WTC11 (cell line): ENCODE measurements around the gene COL5A1. TPM values are rescaled to one million over a fixed set of nuclear protein-coding genes. Genes with fewer than 3 reads are reported as not detected.
A peak's percentile ranks its signal among the peaks of the same experiment; 100 is the strongest.

Source experiments
- ATAC-seq: fragments of 200-7000 bp; cut with Tn5 transposase; 2 replicates; pipeline ENCODE4 v1.10.0; 2021; ENCODE audit warnings: mild to moderate bottlenecking, moderate library complexity
- CTCF ChIA-PET: fragments of 300-600 bp; sonication (Branson Sonifier 250); formaldehyde crosslinking; loops from one replicate; lab custom pipeline; 2021; ENCODE audit warnings: antibody characterized with exemption; lab: Charles Lee
- POLR2A ChIA-PET: fragments of 350-600 bp; sonication (Branson Sonifier 250); formaldehyde crosslinking; loops from one replicate; lab custom pipeline; 2021; ENCODE audit warnings: antibody characterized with exemption; lab: Charles Lee
- DNase-seq: peaks from one replicate; pipeline ENCODE4 v3.0.0; 2021; ENCODE audit warnings: low spot score
- H3K27ac Mint-ChIP-seq: 2 replicates; pipeline ENCODE4 v1.8.0; 2021; ENCODE audit warnings: mixed read lengths
- H3K27me3 Mint-ChIP-seq: 2 replicates; pipeline ENCODE4 v1.8.0; 2021; ENCODE audit warnings: low read depth, mild to moderate bottlenecking, moderate library complexity, mixed read lengths
- H3K36me3 Mint-ChIP-seq: 2 replicates; pipeline ENCODE4 v1.8.0; 2021; ENCODE audit warnings: mixed read lengths
- H3K4me1 Mint-ChIP-seq: 2 replicates; pipeline ENCODE4 v1.8.0; 2022; ENCODE audit warnings: mixed read lengths
- H3K4me3 Mint-ChIP-seq: 2 replicates; pipeline ENCODE4 v1.8.0; 2021; ENCODE audit warnings: mild to moderate bottlenecking, moderate library complexity, mixed read lengths
- H3K9me3 Mint-ChIP-seq: 2 replicates; pipeline ENCODE4 v1.8.0; 2021; ENCODE audit warnings: mixed read lengths
- AR ChIP-seq: fragments of 250-450 bp; sonication (Bioruptor Pico); IDR thresholded peaks from 2 replicates; pipeline ENCODE4 v1.9.0; 2021; ENCODE audit warnings: mild to moderate bottlenecking
- ATF3 ChIP-seq: sonication (generic); formaldehyde crosslinking; conservative IDR thresholded peaks from 2 replicates; pipeline ENCODE4 v1.8.1; 2022; ENCODE audit warnings: mild to moderate bottlenecking, missing genetic modification reagents
- CBFB ChIP-seq: sonication (generic); formaldehyde crosslinking; IDR thresholded peaks from 2 replicates; pipeline ENCODE4 v1.8.1; 2022; ENCODE audit warnings: mild to moderate bottlenecking, low read depth, missing genetic modification reagents
- CREB1 ChIP-seq: sonication (generic); formaldehyde crosslinking; IDR thresholded peaks from 2 replicates; pipeline ENCODE4 v1.8.0; 2023; ENCODE audit warnings: mild to moderate bottlenecking, missing genetic modification reagents
- CREM ChIP-seq: sonication (generic); formaldehyde crosslinking; IDR thresholded peaks from 2 replicates; pipeline ENCODE4 v1.8.1; 2022; ENCODE audit warnings: mild to moderate bottlenecking, missing genetic modification reagents, moderate library complexity
- ELF4 ChIP-seq: sonication (generic); formaldehyde crosslinking; IDR thresholded peaks from 2 replicates; pipeline ENCODE4 v1.8.1; 2022; ENCODE audit warnings: low read depth, mild to moderate bottlenecking, moderate library complexity, missing genetic modification reagents
- ERG ChIP-seq: fragments of 250-450 bp; sonication (Bioruptor Pico); IDR thresholded peaks from 2 replicates; pipeline ENCODE4 v1.8.0; 2021; ENCODE audit warnings: mild to moderate bottlenecking
- ESRRA ChIP-seq: sonication (generic); formaldehyde crosslinking; IDR thresholded peaks from 2 replicates; pipeline ENCODE4 v1.8.1; 2022; ENCODE audit warnings: mild to moderate bottlenecking, missing genetic modification reagents, borderline replicate concordance
- FOXJ3 ChIP-seq: sonication (generic); formaldehyde crosslinking; IDR thresholded peaks from 2 replicates; pipeline ENCODE4 v1.9.0; 2021; ENCODE audit warnings: missing genetic modification reagents, mild to moderate bottlenecking, borderline replicate concordance
- FOXP1 ChIP-seq: sonication (generic); formaldehyde crosslinking; IDR thresholded peaks from 2 replicates; pipeline ENCODE4 v1.8.0; 2022; ENCODE audit warnings: missing genetic modification reagents, mild to moderate bottlenecking, moderate library complexity, borderline replicate concordance
- GRHL2 ChIP-seq: fragments of 250-450 bp; sonication (Bioruptor Pico); IDR thresholded peaks from 2 replicates; pipeline ENCODE4 v1.8.0; 2022; ENCODE audit warnings: mild to moderate bottlenecking, moderate library complexity; ENCODE audit not compliant: insufficient replicate concordance, severe bottlenecking
- IRF1 ChIP-seq: sonication (generic); formaldehyde crosslinking; IDR thresholded peaks from 2 replicates; pipeline ENCODE4 v1.8.0; 2023; ENCODE audit warnings: missing genetic modification reagents
- IRF2 ChIP-seq: sonication (generic); formaldehyde crosslinking; IDR thresholded peaks from 2 replicates; pipeline ENCODE4 v1.8.0; 2022; ENCODE audit warnings: low read depth, missing genetic modification reagents, borderline replicate concordance
- KAT7 ChIP-seq: sonication (generic); formaldehyde crosslinking; IDR thresholded peaks from 2 replicates; pipeline ENCODE4 v1.8.1; 2023; ENCODE audit warnings: missing genetic modification reagents, mild to moderate bottlenecking, borderline replicate concordance
- MXD4 ChIP-seq: fragments of 250-450 bp; sonication (Bioruptor Pico); IDR thresholded peaks from 2 replicates; pipeline ENCODE4 v1.8.0; 2021; ENCODE audit warnings: mild to moderate bottlenecking, moderate library complexity, borderline replicate concordance
- OVOL2 ChIP-seq: fragments of 250-450 bp; sonication (Bioruptor Pico); IDR thresholded peaks from 2 replicates; pipeline ENCODE4 v1.9.0; 2021; ENCODE audit warnings: mild to moderate bottlenecking, borderline replicate concordance
- PREB ChIP-seq: sonication (generic); formaldehyde crosslinking; IDR thresholded peaks from 2 replicates; pipeline ENCODE4 v1.8.1; 2022; ENCODE audit warnings: mild to moderate bottlenecking, missing genetic modification reagents, moderate library complexity, borderline replicate concordance
- RELA ChIP-seq: sonication (generic); formaldehyde crosslinking; IDR thresholded peaks from 2 replicates; pipeline ENCODE4 v1.8.1; 2022; ENCODE audit warnings: missing genetic modification reagents, mild to moderate bottlenecking, borderline replicate concordance
- TEAD1 ChIP-seq: sonication (generic); formaldehyde crosslinking; IDR thresholded peaks from 2 replicates; pipeline ENCODE4 v1.8.0; 2022; ENCODE audit warnings: mild to moderate bottlenecking, missing genetic modification reagents
- ZNF138 ChIP-seq: sonication (generic); formaldehyde crosslinking; conservative IDR thresholded peaks from 2 replicates; pipeline ENCODE4 v1.8.1; 2022; ENCODE audit warnings: mild to moderate bottlenecking, moderate library complexity, missing genetic modification reagents
- ZNF396 ChIP-seq: fragments of 250-450 bp; sonication (Bioruptor Pico); IDR thresholded peaks from 2 replicates; pipeline ENCODE4 v1.8.0; 2021; ENCODE audit warnings: mild to moderate bottlenecking, moderate library complexity, borderline replicate concordance
- total RNA-seq: library from RNA; stranded (reverse); gene quantifications from 3 replicates; pipeline ENCODE4 v1.2.3, GENCODE V29; 2021
- TF ChIP-seq, protein P1 (sequence below): fragments of 250-450 bp; sonication (Bioruptor Pico); IDR thresholded peaks from 2 replicates; pipeline ENCODE4 v1.9.0; 2021; ENCODE audit warnings: mild to moderate bottlenecking
- TF ChIP-seq, protein P2 (sequence below): sonication (generic); formaldehyde crosslinking; IDR thresholded peaks from 2 replicates; pipeline ENCODE4 v1.8.0; 2022; ENCODE audit warnings: mild to moderate bottlenecking, missing genetic modification reagents
- TF ChIP-seq, protein P3 (sequence below): sonication (generic); formaldehyde crosslinking; IDR thresholded peaks from 2 replicates; pipeline ENCODE4 v1.8.0; 2023; ENCODE audit warnings: missing genetic modification reagents, mild to moderate bottlenecking, borderline replicate concordance

The COL5A1 gene
- total RNA-seq, 1 experiment from 2014 or later, result 13.5 TPM

DNA sequence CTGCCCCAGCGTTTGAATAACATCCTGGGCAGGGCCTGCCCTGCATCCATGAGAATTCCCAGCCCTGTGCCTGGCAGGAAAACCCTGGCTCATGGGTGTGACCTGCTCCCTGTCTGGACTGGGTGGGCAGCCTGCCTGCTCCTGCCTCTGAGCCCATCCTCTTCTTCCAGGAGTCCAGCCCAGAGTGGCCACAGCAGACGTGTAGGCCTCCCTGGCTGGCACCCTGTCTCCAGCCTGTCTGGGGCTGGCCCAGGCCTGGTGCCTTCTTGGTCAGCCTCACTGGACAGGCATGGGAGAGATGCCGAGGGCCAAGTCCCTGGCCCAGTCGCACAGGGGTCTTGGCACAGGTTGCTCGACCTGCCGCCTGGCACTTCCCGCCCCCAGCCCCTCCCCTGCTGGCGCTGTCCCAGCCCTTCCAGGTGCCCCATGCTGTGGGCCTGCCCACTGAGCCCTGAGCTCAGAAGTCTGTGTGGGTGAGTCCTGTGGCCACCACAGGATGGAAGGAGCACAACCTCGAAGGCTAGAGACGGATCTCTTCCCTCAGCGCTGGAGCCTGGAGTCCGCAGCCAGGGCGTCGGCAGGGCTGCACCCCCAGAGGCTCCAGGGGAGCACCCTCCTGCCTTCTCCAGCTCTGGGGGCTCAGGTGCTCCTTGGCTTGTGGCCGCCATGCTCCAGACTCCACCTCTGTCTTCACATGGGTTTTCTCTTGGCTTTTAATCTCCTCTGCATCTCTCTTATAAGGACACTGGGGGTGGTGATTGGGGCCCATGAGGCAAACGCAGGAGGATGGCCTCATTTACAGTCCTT lies 11.8 kb upstream of the COL5A1 start:
- no peaks in the 10 kb centered on the region for H3K27me3 Mint-ChIP-seq
- no peak for ATAC-seq

DNA sequence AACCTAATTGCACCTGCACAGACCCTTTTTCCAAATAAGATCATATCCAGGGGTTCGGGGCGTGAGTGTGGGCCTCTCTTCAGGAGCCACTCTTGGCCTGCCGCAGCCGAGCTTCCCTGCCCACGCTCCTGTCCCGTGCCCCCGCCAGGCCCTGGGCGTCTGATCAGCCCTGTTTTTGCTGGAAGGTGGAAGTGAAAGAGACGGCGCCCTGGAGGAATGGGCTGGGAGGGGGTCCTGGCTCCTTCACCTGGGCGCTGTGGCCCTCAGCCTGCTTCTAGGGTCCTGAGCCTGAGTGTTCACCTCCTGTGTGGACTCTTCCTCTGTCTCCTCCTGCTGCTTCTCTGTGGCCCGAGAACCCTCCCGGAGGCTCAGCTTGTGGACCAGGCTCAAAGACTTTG lies 11.2 kb upstream of the COL5A1 start:
- Mint-ChIP-seq H3K36me3 (no peaks in the 10 kb centered on the region), H3K27me3 (no peaks in the 10 kb centered on the region), H3K4me1 (peaks cover 13% of the 10 kb centered on the region), H3K4me3 (no peak overlapping the region), H3K9me3 (no peaks in the 10 kb centered on the region), H3K27ac (peak overlapping the region; percentile 65; the same call in 1 of the 2 replicates)
- ChIA-PET POLR2A (no interaction called here), CTCF (interaction anchor here (1.0 kb wide), 1 partner anchor 11 kb away, joined by 4 read pairs; the partner anchor contains the start of gene COL5A1)
- ATAC-seq, result no peak
- DNase-seq, result no peak
- TF ChIP-seq GRHL2 (CRISPR knock-in tag) (no peak), CBFB (CRISPR knock-in tag) (no peak), IRF1 (CRISPR knock-in tag) (no peak), RELA (no peak), ERG (no peak), FOXJ3 (CRISPR knock-in tag) (no peak), CREB1 (CRISPR knock-in tag) (no peak), OVOL2 (CRISPR knock-in tag) (no peak), AR (CRISPR knock-in tag) (no peak), ZNF396 (CRISPR knock-in tag) (no peak)

More for the DNA sequence above, 11.8 kb upstream of the COL5A1 start:
- Mint-ChIP-seq H3K36me3 (no peaks in the 10 kb centered on the region), H3K9me3 (no peaks in the 10 kb centered on the region), H3K4me3 (no peak overlapping the region), H3K27ac (peak overlapping the region; percentile 65; the same call in 1 of the 2 replicates), H3K4me1 (peaks cover 15% of the 10 kb centered on the region)
- CTCF ChIA-PET, result interaction anchor here (1.0 kb wide), 1 partner anchor 11 kb away, joined by 4 read pairs; the partner anchor contains the start of gene COL5A1
- DNase-seq, result peak; percentile 5
- TF ChIP-seq ZNF138 (CRISPR knock-in tag) (no peak), ELF4 (CRISPR knock-in tag) (no peak), MXD4 (no peak), ATF3 (CRISPR knock-in tag) (no peak), ESRRA (CRISPR knock-in tag) (no peak), IRF2 (no peak), PREB (CRISPR knock-in tag) (no peak), KAT7 (CRISPR knock-in tag) (no peak), CREM (CRISPR knock-in tag) (no peak), FOXJ3 (CRISPR knock-in tag) (no peak), FOXP1 (CRISPR knock-in tag) (no peak), TEAD1 (CRISPR knock-in tag) (no peak)
- TF ChIP-seq, protein P1, sequence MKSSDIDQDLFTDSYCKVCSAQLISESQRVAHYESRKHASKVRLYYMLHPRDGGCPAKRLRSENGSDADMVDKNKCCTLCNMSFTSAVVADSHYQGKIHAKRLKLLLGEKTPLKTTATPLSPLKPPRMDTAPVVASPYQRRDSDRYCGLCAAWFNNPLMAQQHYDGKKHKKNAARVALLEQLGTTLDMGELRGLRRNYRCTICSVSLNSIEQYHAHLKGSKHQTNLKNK (CRISPR knock-in tag), result no peak
- TF ChIP-seq, protein P2, sequence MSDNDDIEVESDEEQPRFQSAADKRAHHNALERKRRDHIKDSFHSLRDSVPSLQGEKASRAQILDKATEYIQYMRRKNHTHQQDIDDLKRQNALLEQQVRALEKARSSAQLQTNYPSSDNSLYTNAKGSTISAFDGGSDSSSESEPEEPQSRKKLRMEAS (CRISPR knock-in tag), result no peak
- TF ChIP-seq, protein P3, sequence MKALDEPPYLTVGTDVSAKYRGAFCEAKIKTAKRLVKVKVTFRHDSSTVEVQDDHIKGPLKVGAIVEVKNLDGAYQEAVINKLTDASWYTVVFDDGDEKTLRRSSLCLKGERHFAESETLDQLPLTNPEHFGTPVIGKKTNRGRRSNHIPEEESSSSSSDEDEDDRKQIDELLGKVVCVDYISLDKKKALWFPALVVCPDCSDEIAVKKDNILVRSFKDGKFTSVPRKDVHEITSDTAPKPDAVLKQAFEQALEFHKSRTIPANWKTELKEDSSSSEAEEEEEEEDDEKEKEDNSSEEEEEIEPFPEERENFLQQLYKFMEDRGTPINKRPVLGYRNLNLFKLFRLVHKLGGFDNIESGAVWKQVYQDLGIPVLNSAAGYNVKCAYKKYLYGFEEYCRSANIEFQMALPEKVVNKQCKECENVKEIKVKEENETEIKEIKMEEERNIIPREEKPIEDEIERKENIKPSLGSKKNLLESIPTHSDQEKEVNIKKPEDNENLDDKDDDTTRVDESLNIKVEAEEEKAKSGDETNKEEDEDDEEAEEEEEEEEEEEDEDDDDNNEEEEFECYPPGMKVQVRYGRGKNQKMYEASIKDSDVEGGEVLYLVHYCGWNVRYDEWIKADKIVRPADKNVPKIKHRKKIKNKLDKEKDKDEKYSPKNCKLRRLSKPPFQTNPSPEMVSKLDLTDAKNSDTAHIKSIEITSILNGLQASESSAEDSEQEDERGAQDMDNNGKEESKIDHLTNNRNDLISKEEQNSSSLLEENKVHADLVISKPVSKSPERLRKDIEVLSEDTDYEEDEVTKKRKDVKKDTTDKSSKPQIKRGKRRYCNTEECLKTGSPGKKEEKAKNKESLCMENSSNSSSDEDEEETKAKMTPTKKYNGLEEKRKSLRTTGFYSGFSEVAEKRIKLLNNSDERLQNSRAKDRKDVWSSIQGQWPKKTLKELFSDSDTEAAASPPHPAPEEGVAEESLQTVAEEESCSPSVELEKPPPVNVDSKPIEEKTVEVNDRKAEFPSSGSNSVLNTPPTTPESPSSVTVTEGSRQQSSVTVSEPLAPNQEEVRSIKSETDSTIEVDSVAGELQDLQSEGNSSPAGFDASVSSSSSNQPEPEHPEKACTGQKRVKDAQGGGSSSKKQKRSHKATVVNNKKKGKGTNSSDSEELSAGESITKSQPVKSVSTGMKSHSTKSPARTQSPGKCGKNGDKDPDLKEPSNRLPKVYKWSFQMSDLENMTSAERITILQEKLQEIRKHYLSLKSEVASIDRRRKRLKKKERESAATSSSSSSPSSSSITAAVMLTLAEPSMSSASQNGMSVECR (CRISPR knock-in tag), result no peak
- POLR2A ChIA-PET, result no interaction called here
